HepG2 (cell line): ENCODE data around the gene PSMB10. TPM values are rescaled to one million over a fixed set of nuclear protein-coding genes. Genes with fewer than 3 reads are reported as not detected.
A peak's percentile ranks its signal among the peaks of the same experiment; 100 is the strongest.

Experiments used
- ARNT ChIP-seq: fragments of 450-650 bp; IDR thresholded peaks from 2 replicates; pipeline ENCODE4 v1.6.1; 2017
- ATF7 ChIP-seq, 2 experiments: fragments of 450-650 bp in 1 of 2; sonication (generic) in 1 of 2; formaldehyde crosslinking in 1 of 2; IDR thresholded peaks; 2 replicates each; pipeline versions ENCODE4 v1.4.0 to v1.6.1; 2016 to 2020; ENCODE audit warnings: antibody characterized with exemption in 1 of 2, mild to moderate bottlenecking in 1 of 2, missing genetic modification reagents in 1 of 2
- ERF ChIP-seq: IDR thresholded peaks from 2 replicates; pipeline ENCODE4 v1.6.1; 2018; ENCODE audit warnings: missing biosample characterization, missing genetic modification reagents
- KDM5A ChIP-seq: fragments of 200-600 bp; sonication (generic); IDR thresholded peaks from 2 replicates; pipeline ENCODE4 v1.7.0; 2018; ENCODE audit warnings: antibody characterized with exemption, mild to moderate bottlenecking, low read length, borderline replicate concordance
- KIAA2018 ChIP-seq: sonication (generic); formaldehyde crosslinking; IDR thresholded peaks from 2 replicates; pipeline ENCODE4 v1.5.0; 2020; ENCODE audit warnings: mild to moderate bottlenecking, missing genetic modification reagents, borderline replicate concordance
- KMT2A ChIP-seq: sonication (generic); formaldehyde crosslinking; IDR thresholded peaks from 2 replicates; pipeline ENCODE4 v1.4.0; 2020; ENCODE audit warnings: missing genetic modification reagents
- MLLT10 ChIP-seq: sonication (generic); formaldehyde crosslinking; IDR thresholded peaks from 2 replicates; pipeline ENCODE4 v1.4.0; 2020; ENCODE audit warnings: missing genetic modification reagents
- NFE2 ChIP-seq: sonication (generic); formaldehyde crosslinking; IDR thresholded peaks from 2 replicates; pipeline ENCODE4 v1.4.0; 2020; ENCODE audit warnings: missing genetic modification reagents
- NR2F2 ChIP-seq: IDR thresholded peaks from 2 replicates; pipeline ENCODE4 v1.6.1; 2012; ENCODE audit warnings: low read depth, inconsistent platforms, borderline replicate concordance
- STAT6 ChIP-seq: sonication (generic); formaldehyde crosslinking; IDR thresholded peaks from 2 replicates; pipeline ENCODE4 v1.4.0; 2020; ENCODE audit warnings: missing genetic modification reagents, mild to moderate bottlenecking, borderline replicate concordance
- TAF1 ChIP-seq: sonication (generic); formaldehyde crosslinking; IDR thresholded peaks from 2 replicates; pipeline ENCODE4 v1.4.0; 2020; ENCODE audit warnings: missing genetic modification reagents
- TBL1XR1 ChIP-seq: fragments of 150-350 bp; IDR thresholded peaks from 2 replicates; pipeline ENCODE4 v1.6.1; 2014; ENCODE audit warnings: borderline replicate concordance, low read length; ENCODE audit not compliant: partially characterized antibody
- U2AF1 ChIP-seq: fragments of 200-400 bp; formaldehyde crosslinking; optimal IDR thresholded peaks from 2 replicates; pipeline ENCODE3; 2017; ENCODE audit warnings: mild to moderate bottlenecking, low read depth, low read length
- ZC3H13 ChIP-seq: sonication (generic); formaldehyde crosslinking; IDR thresholded peaks from 2 replicates; pipeline ENCODE4 v1.8.1; 2023; ENCODE audit warnings: mild to moderate bottlenecking, missing genetic modification reagents, moderate library complexity
- ZMYM2 ChIP-seq: sonication (generic); formaldehyde crosslinking; IDR thresholded peaks from 2 replicates; pipeline ENCODE4 v1.8.0; 2022; ENCODE audit warnings: mild to moderate bottlenecking, missing genetic modification reagents
- ZNF451 ChIP-seq: sonication (generic); formaldehyde crosslinking; IDR thresholded peaks from 2 replicates; pipeline ENCODE4 v1.5.0; 2020; ENCODE audit warnings: mild to moderate bottlenecking, missing genetic modification reagents
- ZNF546 ChIP-seq: sonication (generic); formaldehyde crosslinking; conservative IDR thresholded peaks from 2 replicates; pipeline ENCODE4 v1.8.1; 2023; ENCODE audit warnings: mild to moderate bottlenecking, missing genetic modification reagents
- ZNF7 ChIP-seq: IDR thresholded peaks from 2 replicates; pipeline ENCODE4 v1.6.1; 2016; ENCODE audit warnings: missing biosample characterization, missing genetic modification reagents
- ZNF737 ChIP-seq: sonication (generic); formaldehyde crosslinking; IDR thresholded peaks from 2 replicates; pipeline ENCODE4 v1.5.0; 2020; ENCODE audit warnings: missing genetic modification reagents, mild to moderate bottlenecking, borderline replicate concordance
- ZSCAN31 ChIP-seq: sonication (generic); formaldehyde crosslinking; IDR thresholded peaks from 2 replicates; pipeline ENCODE4 v1.5.0; 2020; ENCODE audit warnings: low read depth, mild to moderate bottlenecking, missing genetic modification reagents
- polyA plus RNA-seq, 8 experiments: library from polyadenylated mRNA; depleted of rRNA in 3 of 8; stranded (reverse) in 7 of 8; unstranded in 1 of 8; fragments of >200 nt; fragmentation: Illumina TruSeq in 4 of 8; extraction: Trizol in 4 of 8; gene quantifications; 2 replicates each; pipeline versions ENCODE4 v1.2.1 to v1.2.3, GENCODE V29; 2011 to 2016; ENCODE audit warnings: low read depth in 4 of 8, missing spikeins in 1 of 8, mixed read lengths in 1 of 8; ENCODE audit not compliant: insufficient read depth in 1 of 8
- total RNA-seq, 5 experiments: library from RNA; depleted of rRNA; stranded (reverse); fragments of >200 nt; fragmentation: Illumina TruSeq; extraction: Trizol; gene quantifications; 2 replicates each; pipeline ENCODE4 v1.2.3, GENCODE V29; 2016; ENCODE audit warnings: low read depth in 1 of 5

PSMB10 gene
- total and polyA plus RNA-seq, 2 of the 13 experiments (the other 11 are each of a cell fraction or from before 2014, with no cell fraction given): 12.7 to 65.9 TPM

- peak; percentile 88 for TF ChIP-seq STAT6 (CRISPR knock-in tag)
- TF ChIP-seq NR2F2: no peak; the same call in 1 of the 2 replicates
- no peak for TF ChIP-seq KDM5A
- TF ChIP-seq TAF1: peak; percentile 67
- peak; percentile 85 for TF ChIP-seq ZC3H13 (CRISPR knock-in tag)
- peak; percentile 62; the same call in 1 of the 2 replicates for TF ChIP-seq ERF (CRISPR knock-in tag)
- TF ChIP-seq ZNF451: peak; percentile 90
- peak; percentile 88 for TF ChIP-seq ZMYM2 (CRISPR knock-in tag)
- no peak; the same call in 1 of the 2 replicates for TF ChIP-seq ZNF546
- no peak for TF ChIP-seq U2AF1
- TF ChIP-seq KIAA2018: no peak
- TF ChIP-seq MLLT10 (CRISPR knock-in tag): no peak
- no peak for TF ChIP-seq ARNT
- no peak; the same call in 1 of the 2 replicates for TF ChIP-seq KMT2A (CRISPR knock-in tag)
- no peak for TF ChIP-seq ZSCAN31 (CRISPR knock-in tag)
- no peak for TF ChIP-seq ATF7 (IDR thresholded peaks at IDR 0.05)
- peak; percentile 94 for TF ChIP-seq ATF7 (CRISPR knock-in tag; IDR thresholded peaks at IDR 0.05)
- TF ChIP-seq TBL1XR1: no peak
- no peak for TF ChIP-seq NFE2 (CRISPR knock-in tag)
- TF ChIP-seq ZNF737 (CRISPR knock-in tag): no peak
- TF ChIP-seq ZNF7 (CRISPR knock-in tag): no peak; the same call in 1 of the 2 replicates
These were observed 32.0 kb upstream of the PSMB10 start, which contains the start of gene SLC12A4 (continued) for GRCh38 chr16:67968400-67969253.
